A549 (cell line): Measurements from ENCODE around the gene ATRX.

Experiments used
- CHD2 ChIP-seq: fragments of 150-350 bp; IDR thresholded peaks from 2 replicates; pipeline ENCODE4 v1.6.1; 2014; ENCODE audit warnings: low read length; ENCODE audit not compliant: partially characterized antibody
- EHMT2 ChIP-seq: fragments of 200-600 bp; sonication (generic); IDR thresholded peaks from 2 replicates; pipeline ENCODE4 v1.6.1; 2016; ENCODE audit warnings: antibody characterized with exemption, low read depth, mild to moderate bottlenecking, moderate library complexity
- JUN ChIP-seq, 2 experiments: fragments of >200 bp; sonication (Bioruptor Twin); formaldehyde crosslinking; IDR thresholded peaks; 2 replicates in 1 of 2; 3 replicates in 1 of 2; pipeline ENCODE4 v1.6.1; 2016 to 2017
- JUNB ChIP-seq: fragments of >200 bp; sonication (Bioruptor Twin); formaldehyde crosslinking; IDR thresholded peaks from 2 replicates; pipeline ENCODE4 v1.6.1; 2016
- POLR2A ChIP-seq: IDR thresholded peaks from 2 replicates; pipeline ENCODE4 v1.6.1; 2012; ENCODE audit warnings: mild to moderate bottlenecking, low read length
- RAD21 ChIP-seq, 2 experiments: fragments of >200 bp in 1 of 2; sonication (Bioruptor Twin) in 1 of 2; formaldehyde crosslinking in 1 of 2; IDR thresholded peaks in 1 of 2; conservative IDR thresholded peaks in 1 of 2; 2 replicates in 1 of 2; 3 replicates in 1 of 2; pipeline ENCODE4 v1.6.1; 2012 to 2018; ENCODE audit warnings: inconsistent platforms in 1 of 2
- TF ChIP-seq, protein P1 (sequence below): fragments of >200 bp; sonication (Bioruptor Twin); formaldehyde crosslinking; IDR thresholded peaks from 3 replicates; pipeline ENCODE4 v1.5.1; 2016
- TF ChIP-seq, protein P2 (sequence below): fragments of 200-600 bp; sonication (generic); IDR thresholded peaks from 2 replicates; pipeline ENCODE4 v1.6.1; 2016; ENCODE audit warnings: antibody characterized with exemption, mild to moderate bottlenecking, moderate library complexity

DNA sequence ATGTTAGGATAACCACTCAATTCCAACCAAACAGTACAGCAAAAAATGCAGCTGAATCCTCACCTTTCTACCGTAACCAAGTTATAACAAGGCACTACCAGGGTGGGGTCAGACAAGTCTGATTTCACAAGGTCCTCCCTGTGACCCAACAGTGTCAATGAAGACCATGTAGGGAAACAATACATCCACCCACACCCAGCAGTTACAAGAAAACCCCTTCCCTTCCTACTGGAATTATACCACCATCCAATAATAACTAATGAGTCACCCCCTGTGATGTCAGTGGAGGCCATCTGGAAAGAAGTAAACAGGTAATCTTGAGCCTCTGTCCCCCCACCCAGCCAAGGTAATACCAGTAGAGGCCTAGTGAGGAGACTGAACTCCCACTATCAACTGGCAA lies 221.2 kb downstream of the ATRX start:
- no peak for TF ChIP-seq RAD21 (conservative IDR thresholded peaks at IDR 0.05 in 1 of 2, IDR thresholded peaks at IDR 0.05 in 1 of 2)
- no peak for TF ChIP-seq POLR2A
- TF ChIP-seq, protein P1, sequence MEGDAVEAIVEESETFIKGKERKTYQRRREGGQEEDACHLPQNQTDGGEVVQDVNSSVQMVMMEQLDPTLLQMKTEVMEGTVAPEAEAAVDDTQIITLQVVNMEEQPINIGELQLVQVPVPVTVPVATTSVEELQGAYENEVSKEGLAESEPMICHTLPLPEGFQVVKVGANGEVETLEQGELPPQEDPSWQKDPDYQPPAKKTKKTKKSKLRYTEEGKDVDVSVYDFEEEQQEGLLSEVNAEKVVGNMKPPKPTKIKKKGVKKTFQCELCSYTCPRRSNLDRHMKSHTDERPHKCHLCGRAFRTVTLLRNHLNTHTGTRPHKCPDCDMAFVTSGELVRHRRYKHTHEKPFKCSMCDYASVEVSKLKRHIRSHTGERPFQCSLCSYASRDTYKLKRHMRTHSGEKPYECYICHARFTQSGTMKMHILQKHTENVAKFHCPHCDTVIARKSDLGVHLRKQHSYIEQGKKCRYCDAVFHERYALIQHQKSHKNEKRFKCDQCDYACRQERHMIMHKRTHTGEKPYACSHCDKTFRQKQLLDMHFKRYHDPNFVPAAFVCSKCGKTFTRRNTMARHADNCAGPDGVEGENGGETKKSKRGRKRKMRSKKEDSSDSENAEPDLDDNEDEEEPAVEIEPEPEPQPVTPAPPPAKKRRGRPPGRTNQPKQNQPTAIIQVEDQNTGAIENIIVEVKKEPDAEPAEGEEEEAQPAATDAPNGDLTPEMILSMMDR, result no peak
- no peak for TF ChIP-seq JUNB
- TF ChIP-seq EHMT2, result no peak
- TF ChIP-seq JUN (IDR thresholded peaks at IDR 0.05), result no peak
- TF ChIP-seq, protein P2, sequence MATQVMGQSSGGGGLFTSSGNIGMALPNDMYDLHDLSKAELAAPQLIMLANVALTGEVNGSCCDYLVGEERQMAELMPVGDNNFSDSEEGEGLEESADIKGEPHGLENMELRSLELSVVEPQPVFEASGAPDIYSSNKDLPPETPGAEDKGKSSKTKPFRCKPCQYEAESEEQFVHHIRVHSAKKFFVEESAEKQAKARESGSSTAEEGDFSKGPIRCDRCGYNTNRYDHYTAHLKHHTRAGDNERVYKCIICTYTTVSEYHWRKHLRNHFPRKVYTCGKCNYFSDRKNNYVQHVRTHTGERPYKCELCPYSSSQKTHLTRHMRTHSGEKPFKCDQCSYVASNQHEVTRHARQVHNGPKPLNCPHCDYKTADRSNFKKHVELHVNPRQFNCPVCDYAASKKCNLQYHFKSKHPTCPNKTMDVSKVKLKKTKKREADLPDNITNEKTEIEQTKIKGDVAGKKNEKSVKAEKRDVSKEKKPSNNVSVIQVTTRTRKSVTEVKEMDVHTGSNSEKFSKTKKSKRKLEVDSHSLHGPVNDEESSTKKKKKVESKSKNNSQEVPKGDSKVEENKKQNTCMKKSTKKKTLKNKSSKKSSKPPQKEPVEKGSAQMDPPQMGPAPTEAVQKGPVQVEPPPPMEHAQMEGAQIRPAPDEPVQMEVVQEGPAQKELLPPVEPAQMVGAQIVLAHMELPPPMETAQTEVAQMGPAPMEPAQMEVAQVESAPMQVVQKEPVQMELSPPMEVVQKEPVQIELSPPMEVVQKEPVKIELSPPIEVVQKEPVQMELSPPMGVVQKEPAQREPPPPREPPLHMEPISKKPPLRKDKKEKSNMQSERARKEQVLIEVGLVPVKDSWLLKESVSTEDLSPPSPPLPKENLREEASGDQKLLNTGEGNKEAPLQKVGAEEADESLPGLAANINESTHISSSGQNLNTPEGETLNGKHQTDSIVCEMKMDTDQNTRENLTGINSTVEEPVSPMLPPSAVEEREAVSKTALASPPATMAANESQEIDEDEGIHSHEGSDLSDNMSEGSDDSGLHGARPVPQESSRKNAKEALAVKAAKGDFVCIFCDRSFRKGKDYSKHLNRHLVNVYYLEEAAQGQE, result no peak
- no peak for TF ChIP-seq CHD2
